OCI-LY3 (cell line): ENCODE measurements around the gene ZNF280B.

Experiments used
- EZH2phosphoT487 ChIP-seq: fragments of 200-600 bp; shearing (Covaris generic); IDR thresholded peaks from 2 replicates; pipeline ENCODE4 v1.6.1; 2018; ENCODE audit warnings: antibody characterized with exemption, mixed run types, low read depth
- TF ChIP-seq, protein P1 (sequence below): fragments of 200-600, 300-600 bp; sonication (generic); IDR thresholded peaks from 2 replicates; pipeline ENCODE4 v1.5.1; 2014; ENCODE audit warnings: antibody characterized with exemption, low read length, low read depth

DNA sequence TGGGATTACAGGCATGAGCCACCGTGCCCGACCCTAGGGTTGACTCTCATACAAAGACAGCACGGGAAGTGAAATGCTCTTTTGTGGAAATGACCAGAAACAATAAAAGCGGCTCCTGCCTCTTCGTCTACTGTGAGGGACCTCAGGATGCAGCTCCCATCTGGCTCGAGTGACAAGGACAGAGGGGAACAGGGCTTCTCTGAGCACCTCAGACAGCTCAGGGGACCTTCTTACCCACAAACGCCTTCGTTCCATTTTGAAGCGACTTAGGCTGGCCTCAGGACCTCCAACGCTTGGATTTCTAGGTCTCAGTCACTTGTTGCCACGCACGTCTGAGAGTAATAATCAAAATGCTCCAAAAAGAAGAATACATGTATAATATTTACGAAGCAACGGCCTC lies 48.0 kb upstream of the ZNF280B start:
- TF ChIP-seq, protein P1, sequence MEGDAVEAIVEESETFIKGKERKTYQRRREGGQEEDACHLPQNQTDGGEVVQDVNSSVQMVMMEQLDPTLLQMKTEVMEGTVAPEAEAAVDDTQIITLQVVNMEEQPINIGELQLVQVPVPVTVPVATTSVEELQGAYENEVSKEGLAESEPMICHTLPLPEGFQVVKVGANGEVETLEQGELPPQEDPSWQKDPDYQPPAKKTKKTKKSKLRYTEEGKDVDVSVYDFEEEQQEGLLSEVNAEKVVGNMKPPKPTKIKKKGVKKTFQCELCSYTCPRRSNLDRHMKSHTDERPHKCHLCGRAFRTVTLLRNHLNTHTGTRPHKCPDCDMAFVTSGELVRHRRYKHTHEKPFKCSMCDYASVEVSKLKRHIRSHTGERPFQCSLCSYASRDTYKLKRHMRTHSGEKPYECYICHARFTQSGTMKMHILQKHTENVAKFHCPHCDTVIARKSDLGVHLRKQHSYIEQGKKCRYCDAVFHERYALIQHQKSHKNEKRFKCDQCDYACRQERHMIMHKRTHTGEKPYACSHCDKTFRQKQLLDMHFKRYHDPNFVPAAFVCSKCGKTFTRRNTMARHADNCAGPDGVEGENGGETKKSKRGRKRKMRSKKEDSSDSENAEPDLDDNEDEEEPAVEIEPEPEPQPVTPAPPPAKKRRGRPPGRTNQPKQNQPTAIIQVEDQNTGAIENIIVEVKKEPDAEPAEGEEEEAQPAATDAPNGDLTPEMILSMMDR, result no peak
- TF ChIP-seq EZH2phosphoT487, result no peak
